ENCODE results near the gene TPD52L1. TPM values are rescaled to one million over a fixed set of nuclear protein-coding genes. Genes with fewer than 3 reads are reported as not detected.

The TPD52L1 gene
- total RNA-seq, 2 experiments from 2014 or later = 0.52 to 1.1 TPM

- DNase-seq (no peak), ATAC-seq (no peak)
- TF ChIP-seq CTCF (IDR thresholded peaks at IDR 0.05) = no peak
- Mint-ChIP-seq H3K4me3 (no peak overlapping the region), H3K4me1 (ENCODE audit: low read depth) (peaks cover 28% of the 10 kb centered on the region), H3K36me3 (ENCODE audit: low read depth) (peaks cover 90% of the 10 kb centered on the region), H3K9me3 (peaks cover 19% of the 10 kb centered on the region), H3K27ac (no peak overlapping the region), H3K27me3 (no peaks in the 10 kb centered on the region)
- CTCF ChIA-PET = no interaction called here
- intact Hi-C loops (cut with micrococcal nuclease) = no loop called here
- POLR2A ChIA-PET = no interaction called here
These were observed 134.1 kb downstream of the TPD52L1 start for GRCh38 chr6:125287718-125288117.

GRCh38 chr6:125293587-125293986 is 140.0 kb downstream of the TPD52L1 start:
- peaks cover 47% of the 10 kb centered on the region for H3K4me1 Mint-ChIP-seq (ENCODE audit: low read depth)
- TF ChIP-seq CTCF (IDR thresholded peaks at IDR 0.05) = no peak
- intact Hi-C loops (cut with micrococcal nuclease) = no loop called here
- H3K9me3 Mint-ChIP-seq = peaks cover 4% of the 10 kb centered on the region
- DNase-seq = no peak
- POLR2A ChIA-PET = interaction anchor here (1.8 kb wide), 1 partner anchor 8 kb away, joined by 9 read pairs; the partner anchor contains the start of gene HDDC2
- no peak overlapping the region for H3K4me3 Mint-ChIP-seq
- H3K27me3 Mint-ChIP-seq = no peaks in the 10 kb centered on the region
- CTCF ChIA-PET = interaction anchor here (1.0 to 1.3 kb wide), 2 partner anchors 14 to 20 kb away, joined by 4 read pairs; no protein-coding TSS in a partner anchor
- H3K27ac Mint-ChIP-seq = no peak overlapping the region
- H3K36me3 Mint-ChIP-seq (ENCODE audit: low read depth) = peaks cover 81% of the 10 kb centered on the region
- no peak for ATAC-seq

GRCh38 chr6:125294036-125294435 is 140.5 kb downstream of the TPD52L1 start:
- intact Hi-C loops (cut with micrococcal nuclease) = no loop called here
- ATAC-seq (no peak), DNase-seq (no peak)
- POLR2A ChIA-PET = no interaction called here
- H3K36me3 Mint-ChIP-seq (ENCODE audit: low read depth) = peaks cover 82% of the 10 kb centered on the region
- TF ChIP-seq CTCF (IDR thresholded peaks at IDR 0.05) = no peak
- peaks cover 4% of the 10 kb centered on the region for H3K9me3 Mint-ChIP-seq
- no peaks in the 10 kb centered on the region for H3K27me3 Mint-ChIP-seq
- no peak overlapping the region for H3K4me3 Mint-ChIP-seq
- H3K4me1 Mint-ChIP-seq (ENCODE audit: low read depth) = peaks cover 47% of the 10 kb centered on the region
- CTCF ChIA-PET = interaction anchor here (1.3 kb wide), 1 partner anchor 20 kb away, joined by 4 read pairs; no protein-coding TSS in a partner anchor
- H3K27ac Mint-ChIP-seq = no peak overlapping the region

- no peak for DNase-seq
- Mint-ChIP-seq H3K9me3 (no peaks in the 10 kb centered on the region), H3K27me3 (no peaks in the 10 kb centered on the region), H3K4me1 (ENCODE audit: low read depth) (peaks cover 56% of the 10 kb centered on the region), H3K27ac (no peak overlapping the region), H3K4me3 (no peak overlapping the region), H3K36me3 (ENCODE audit: low read depth) (peaks cover 85% of the 10 kb centered on the region)
- ChIA-PET CTCF (interaction anchor here (1.2 kb wide), 1 partner anchor 15 kb away, joined by 4 read pairs; no protein-coding TSS in a partner anchor), POLR2A (interaction anchor here (0.8 kb wide), 1 partner anchor 10 kb away, joined by 3 read pairs; no protein-coding TSS in a partner anchor)
- ATAC-seq = no peak
- TF ChIP-seq CTCF (IDR thresholded peaks at IDR 0.05) = no peak
- intact Hi-C loops (cut with micrococcal nuclease) = no loop called here
These were observed 141.4 kb downstream of the TPD52L1 start for GRCh38 chr6:125294925-125295324.

- Mint-ChIP-seq H3K4me1 (ENCODE audit: low read depth) (peaks cover 63% of the 10 kb centered on the region), H3K27me3 (no peaks in the 10 kb centered on the region), H3K27ac (peak overlapping the region; percentile 1), H3K9me3 (no peaks in the 10 kb centered on the region), H3K4me3 (no peak overlapping the region), H3K36me3 (ENCODE audit: low read depth) (peaks cover 81% of the 10 kb centered on the region)
- DNase-seq (no peak), ATAC-seq (no peak)
- intact Hi-C loops (cut with micrococcal nuclease) = no loop called here
- no peak for TF ChIP-seq CTCF (IDR thresholded peaks at IDR 0.05)
- ChIA-PET CTCF (no interaction called here), POLR2A (no interaction called here)
These were observed 142.9 kb downstream of the TPD52L1 start for GRCh38 chr6:125296471-125296870.

All from activated CD8-positive, alpha-beta T cell treated with anti-CD3 and anti-CD28 coated beads for 36 hours (primary cell).